Psoas muscle (tissue), 8 donors: ENCODE results near the gene RFXAP. TPM values are rescaled to one million over a fixed set of nuclear protein-coding genes. Genes with fewer than 3 reads are reported as not detected.

Experiments
- ATAC-seq, 4 donors: fragments of 200-7000 bp; cut with Tn5 transposase; one replicate each; pipeline ENCODE4 v1.9.1; 2020; ENCODE audit warnings: moderate library complexity in 3 of 4, mild to moderate bottlenecking in 2 of 4
- DNase-seq, 2 donors: peaks; one replicate each; pipeline ENCODE4 v3.0.0-alpha.2; 2020
- H3K27ac ChIP-seq: fragments of 200-600 bp; one replicate; pipeline ENCODE4 v1.8.0; 2022
- H3K27me3 ChIP-seq, 3 donors: fragments of 200-600 bp in 1 of 3; one replicate each; pipeline versions ENCODE4 v1.6.1 to v1.8.0; 2013 to 2022; ENCODE audit warnings: low read length in 2 of 3, mild to moderate bottlenecking in 2 of 3, moderate library complexity in 1 of 3; ENCODE audit not compliant: insufficient read depth in 3 of 3
- H3K36me3 ChIP-seq, 2 donors: fragments of 200-600 bp in 1 of 2; one replicate each; pipeline versions ENCODE4 v1.6.1 to v1.8.0; 2013 to 2022; ENCODE audit warnings: low read depth in 1 of 2, mild to moderate bottlenecking in 1 of 2, moderate library complexity in 1 of 2; ENCODE audit not compliant: insufficient read depth in 1 of 2
- H3K4me1 ChIP-seq: fragments of 200-600 bp; one replicate; pipeline ENCODE4 v1.8.0; 2022
- H3K4me3 ChIP-seq: fragments of 200-600 bp; one replicate; pipeline ENCODE4 v1.8.0; 2022; ENCODE audit warnings: mild to moderate bottlenecking
- H3K9me3 ChIP-seq: fragments of 200-600 bp; one replicate; pipeline ENCODE4 v1.8.0; 2022
- CTCF ChIP-seq: fragments of 200-600 bp; IDR thresholded peaks from one replicate; pipeline ENCODE4 v1.8.0; 2022; ENCODE audit warnings: antibody characterized with exemption
- WGBS, 3 donors: extraction: QIAGEN DNeasy Blood & Tissue Kit; methylation state at CpG; one replicate each; pipeline versions ENCODE4 v1.1.6 to v1.1.7; 2013; 5-methylcytosine and 5-hydroxymethylcytosine counted together
- intact Hi-C, 2 donors: fragments of 100-400 bp; cut with DNase I; formaldehyde crosslinking; loops; one replicate each; pipeline versions ENCODE4 v1.11.0 to v1.14.2; 2022
- polyA plus RNA-seq, 3 donors: library from polyadenylated mRNA; stranded (reverse); fragments of 200-250 nt; gene quantifications; one replicate each; pipeline ENCODE4 v1.2.3, GENCODE V29; 2013
- total RNA-seq, 4 donors: library from RNA; stranded (reverse); fragmentation: NEBNext Ultra II Directional in 2 of 4; extraction: Animal tissue kit (Norgen Biotek cat#: 25700) in 2 of 4; gene quantifications; one replicate each; pipeline versions ENCODE4 v1.2.1 to v1.2.4, GENCODE V29; 2021 to 2023
- donor health status: healthy with polysubstance abuse.
- donor health status: DM: no; HTN: no; CAD: no; lungs with moderate emphysema.
- donor health status: Bipolar disorder and iron deficiency.
- donor health status: healthy.
- donor health status: DM: yes; HTN: yes; CAD: no.
- donor health status: DM: no; HTN: no; CAD: no.
- donor health status: DM: no; HTN: no; CAD: no.
- donor health status: DM: yes; HTN: yes; CAD: no.

The RFXAP gene
- total and polyA plus RNA-seq, 7 donors, result 1.2 to 4.1 (median 1.7) TPM

DNA sequence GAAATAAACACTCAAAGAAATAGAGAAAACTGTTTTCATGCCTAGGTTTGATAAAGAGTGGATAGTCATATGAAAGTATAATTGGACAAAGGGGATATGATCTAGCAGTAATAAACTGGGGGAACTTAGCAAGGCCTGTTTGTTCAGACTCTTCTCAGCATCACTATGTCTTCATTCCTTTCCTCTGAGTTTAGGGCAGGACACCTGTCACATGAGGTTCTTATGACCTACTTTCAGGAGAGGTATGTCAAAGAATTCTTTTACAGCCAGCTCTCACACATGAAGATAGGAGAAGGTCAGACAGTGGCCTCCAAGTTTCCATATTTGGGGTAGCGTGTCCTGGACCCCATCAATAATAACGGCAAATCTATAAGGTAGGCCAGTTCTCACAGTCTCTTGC lies 11.4 kb upstream of the RFXAP start:
- H3K27me3 ChIP-seq, result no peaks in the 10 kb centered on the region
- no peak for DNase-seq
- no peaks in the 10 kb centered on the region for H3K4me1 ChIP-seq
- H3K36me3 ChIP-seq, result no peaks in the 10 kb centered on the region
- intact Hi-C loops, result no loop called here
- ATAC-seq, result no peak
- H3K27ac ChIP-seq, result no peak overlapping the region
- 80 to 86% (median 83%) methylated on average over 2 of the region's 2 CpGs for WGBS, 3 donors
- H3K4me3 ChIP-seq, result no peak overlapping the region
- no peak for TF ChIP-seq CTCF
- H3K9me3 ChIP-seq, result no peaks in the 10 kb centered on the region

DNA sequence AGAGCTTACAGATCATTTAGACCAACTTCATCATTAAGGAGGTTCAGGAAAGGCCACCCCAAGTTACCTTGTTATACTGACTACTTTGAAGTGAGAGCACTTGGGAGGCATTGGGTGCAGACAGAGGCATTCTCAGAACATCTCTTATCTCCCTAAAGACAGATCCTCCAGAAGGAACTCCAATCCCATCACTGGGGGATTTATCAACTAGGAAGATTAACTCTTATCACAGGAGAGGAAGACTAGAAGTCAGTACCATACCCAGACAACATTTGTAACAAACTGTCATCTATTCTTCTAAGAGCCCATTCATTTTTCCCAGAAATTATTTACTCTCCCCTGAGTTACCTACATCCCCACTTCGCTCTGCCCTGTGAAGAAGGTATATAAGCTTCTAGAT lies 5.8 kb upstream of the RFXAP start:
- WGBS, 3 donors, result 83 to 95% (median 87%) methylated on average over 1 of the region's 1 CpG
- no peaks in the 10 kb centered on the region for H3K4me1 ChIP-seq
- H3K9me3 ChIP-seq, result no peaks in the 10 kb centered on the region
- no peaks in the 10 kb centered on the region for H3K27me3 ChIP-seq
- DNase-seq (no peak), ATAC-seq (no peak)
- intact Hi-C loops, result no loop called here
- no peak overlapping the region for H3K27ac ChIP-seq
- no peaks in the 10 kb centered on the region for H3K36me3 ChIP-seq
- H3K4me3 ChIP-seq, result no peak overlapping the region
- no peak for TF ChIP-seq CTCF

- no peaks in the 10 kb centered on the region for H3K36me3 ChIP-seq
- DNase-seq (no peak), ATAC-seq (no peak)
- intact Hi-C loops, result no loop called here
- no peaks in the 10 kb centered on the region for H3K4me1 ChIP-seq
- 54 to 62% (median 57%) methylated on average over 9 of the region's 9 CpGs for WGBS, 3 donors
- TF ChIP-seq CTCF, result no peak
- no peak overlapping the region for H3K4me3 ChIP-seq
- no peaks in the 10 kb centered on the region for H3K9me3 ChIP-seq
- H3K27ac ChIP-seq, result no peak overlapping the region
- H3K27me3 ChIP-seq, result no peaks in the 10 kb centered on the region
Measured at GRCh38 chr13:36814465-36814864, 4.6 kb upstream of the RFXAP start.

GRCh38 chr13:36815062-36815461 lies 4.0 kb upstream of the RFXAP start:
- no peaks in the 10 kb centered on the region for H3K36me3 ChIP-seq
- no peaks in the 10 kb centered on the region for H3K27me3 ChIP-seq
- H3K9me3 ChIP-seq, result no peaks in the 10 kb centered on the region
- no peak for TF ChIP-seq CTCF
- WGBS, 3 donors, result 63 to 69% (median 68%) methylated on average over 2 of the region's 2 CpGs
- ATAC-seq, result no peak
- intact Hi-C loops, result no loop called here
- no peak overlapping the region for H3K27ac ChIP-seq
- no peak for DNase-seq
- peaks cover 3% of the 10 kb centered on the region for H3K4me1 ChIP-seq
- H3K4me3 ChIP-seq, result no peak overlapping the region

GRCh38 chr13:36817996-36818803 lies 822 bp upstream of the RFXAP start:
- 29 to 34% (median 32%) methylated on average over 12 of the region's 12 CpGs for WGBS, 3 donors
- Histone ChIP-seq H3K27me3 (no peaks in the 10 kb centered on the region), H3K9me3 (no peaks in the 10 kb centered on the region), H3K4me1 (peaks cover 16% of the 10 kb centered on the region), H3K4me3 (peak overlapping the region; percentile 90), H3K27ac (peak overlapping the region; percentile 79), H3K36me3 (no peaks in the 10 kb centered on the region)
- intact Hi-C loops, result no loop called here
- DNase-seq (no peak), ATAC-seq (peak in 2 of 4 donors; percentile 7 to 20)
- no peak for TF ChIP-seq CTCF
